NCI-H2029 (cell line): Measurements from ENCODE around the gene HK3.

Source experiments
- DNase-seq: peaks from one replicate; lab custom pipeline; 2025; lab: John Stamatoyannopoulos, UW

HK3 gene

DNA sequence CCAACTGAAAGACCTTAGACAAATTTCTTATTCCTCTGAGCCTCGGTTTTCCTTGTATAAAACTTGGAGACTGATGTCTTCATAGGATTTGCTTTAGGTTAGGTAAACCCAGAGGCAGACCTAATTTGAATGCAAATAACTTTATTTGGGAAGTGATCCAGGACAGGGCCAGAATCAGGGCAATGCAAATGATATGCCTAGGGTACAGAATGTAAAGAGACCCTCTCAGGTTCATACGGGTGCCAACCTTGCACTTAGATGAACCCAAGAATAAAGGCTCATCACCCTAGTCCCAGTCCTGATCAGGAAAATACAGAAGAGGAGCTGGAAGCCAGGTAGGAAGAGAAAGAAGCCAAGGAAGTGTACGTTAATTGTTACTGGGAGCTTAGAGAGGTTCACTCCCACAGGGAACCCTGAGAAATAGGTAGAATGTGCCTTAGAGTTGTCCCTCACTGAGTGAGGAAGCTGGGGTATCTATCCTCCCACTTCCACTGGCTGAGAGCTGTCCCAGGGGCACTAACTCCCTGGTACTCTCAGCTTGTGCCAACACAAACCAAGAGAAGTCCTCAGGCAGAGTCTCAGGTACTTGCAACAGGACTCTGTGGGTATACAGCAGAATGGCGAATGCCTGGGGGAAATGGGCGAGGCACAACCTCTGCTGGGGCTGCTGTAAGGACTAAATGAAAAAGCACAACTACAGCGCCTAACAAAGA lies 3.1 kb upstream of the HK3 start:
- no peak for DNase-seq

DNA sequence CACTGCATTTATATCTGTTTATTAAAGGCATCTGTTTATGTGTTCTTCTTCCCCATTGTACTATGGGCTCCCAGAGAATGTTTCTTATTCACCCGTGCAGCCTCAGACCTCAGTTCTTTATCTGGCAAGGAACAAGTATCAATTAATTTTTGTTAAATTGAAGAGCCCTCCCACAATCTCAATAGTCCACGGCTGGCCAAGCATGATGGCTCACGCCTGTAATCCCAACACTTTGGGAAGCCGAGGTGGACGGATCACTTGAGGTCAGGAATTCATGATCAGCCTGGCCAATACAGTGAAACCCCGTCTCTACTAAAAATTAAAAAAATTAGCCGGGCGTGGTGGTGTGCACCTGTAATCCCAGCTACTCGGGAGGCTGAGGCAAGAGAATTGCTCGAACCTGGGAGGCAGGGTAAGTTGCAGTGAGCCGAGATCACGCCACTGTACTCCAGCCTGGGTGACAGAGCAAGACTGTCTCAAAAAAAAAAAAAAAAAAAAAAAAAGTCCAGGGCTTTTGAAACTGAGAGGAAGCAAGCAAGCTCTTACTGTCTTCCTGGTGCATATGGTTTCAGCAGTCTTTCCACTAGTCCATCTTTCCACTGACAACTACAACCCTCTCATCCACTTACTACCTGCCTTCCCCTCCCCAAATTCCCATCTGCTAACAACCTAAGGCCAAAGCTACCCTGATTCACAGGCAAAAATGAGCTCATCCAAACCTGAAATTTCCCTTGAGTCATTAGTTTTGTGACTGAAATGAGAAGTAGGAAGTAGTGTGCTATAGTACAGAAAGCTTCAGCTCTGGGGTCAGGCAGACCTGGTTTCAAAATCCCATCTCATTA lies 2.3 kb upstream of the HK3 start:
- no peak for DNase-seq

DNA sequence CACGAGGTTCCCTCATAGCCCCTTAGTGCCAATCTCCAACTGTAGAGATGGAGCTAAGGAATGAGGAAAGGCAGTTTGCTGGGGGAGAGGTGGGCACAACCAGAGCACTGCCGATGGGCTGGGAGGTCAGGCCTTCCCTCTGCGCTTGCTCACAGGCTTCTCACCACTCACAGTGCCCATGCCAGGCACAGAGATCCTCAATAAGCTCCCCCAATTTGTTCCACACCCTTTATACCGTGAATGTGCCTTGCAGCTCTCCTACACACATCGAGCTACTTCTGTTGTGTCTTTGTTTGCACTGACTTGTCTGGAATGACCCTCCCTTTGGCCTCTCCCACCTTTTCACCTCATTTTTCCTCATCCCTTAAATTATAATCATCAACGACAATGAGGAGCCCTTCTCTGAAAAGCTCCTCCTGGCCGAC lies 1.6 kb upstream of the HK3 start:
- no peak for DNase-seq

DNA sequence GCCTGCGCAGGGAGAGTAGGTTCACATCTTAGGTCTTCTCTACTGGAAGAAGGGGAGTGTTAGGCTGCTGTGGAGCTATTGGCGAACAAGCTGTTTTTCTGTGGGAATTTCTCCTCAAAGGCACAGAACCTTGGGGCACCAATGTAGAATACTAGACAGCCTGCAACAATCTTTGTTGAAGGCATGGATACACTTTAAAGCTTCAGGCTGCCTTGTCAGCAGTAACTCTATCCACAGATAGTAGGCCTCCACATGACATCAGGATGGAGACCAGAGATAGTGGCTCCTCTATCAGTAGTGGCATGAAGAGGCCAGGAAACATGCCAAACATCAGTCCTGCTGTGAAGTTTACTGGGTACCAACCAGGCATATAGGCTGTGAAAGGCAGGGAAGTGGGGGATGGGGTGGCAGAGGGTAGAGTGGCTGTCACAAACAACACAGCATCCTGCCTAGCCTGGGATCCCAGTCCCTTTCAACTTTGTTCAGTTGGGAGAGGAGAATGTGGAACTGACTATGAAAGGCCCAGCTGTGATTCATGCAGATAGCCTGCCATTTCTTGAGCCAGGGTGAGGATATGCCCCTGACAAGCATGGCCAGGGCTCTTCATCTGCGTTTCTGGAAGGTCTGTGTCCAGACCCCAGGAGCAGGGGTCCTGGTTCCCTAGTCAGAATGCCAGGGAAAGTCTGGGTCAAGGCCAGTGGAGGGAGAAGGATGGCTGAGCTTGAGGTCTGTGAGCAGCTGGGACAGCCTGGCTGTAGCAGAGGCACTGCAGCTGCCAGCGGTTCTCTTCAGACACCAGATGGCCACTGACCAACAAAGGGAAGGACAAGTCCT lies 1.0 kb upstream of the HK3 start:
- DNase-seq: no peak

DNA sequence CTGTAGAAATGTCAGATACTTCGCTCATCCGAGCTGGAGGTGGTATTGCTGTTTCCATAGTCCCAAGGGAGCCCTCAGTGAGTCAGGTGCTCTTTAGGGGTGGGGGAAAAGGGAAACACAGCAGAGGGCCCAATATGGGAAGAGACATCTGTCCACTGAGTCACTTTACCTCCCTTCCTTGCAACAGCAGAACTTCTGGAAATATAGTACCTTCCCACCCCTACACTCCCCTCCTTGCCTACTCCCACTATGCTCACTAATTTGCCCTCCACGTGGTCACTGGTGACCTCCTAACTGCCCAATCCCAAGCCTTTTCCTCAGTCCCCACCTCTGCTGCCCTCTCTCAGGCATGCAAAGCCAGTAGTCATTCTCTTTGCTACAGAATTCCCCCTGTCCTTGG lies 1.9 kb downstream of the HK3 start:
- DNase-seq: no peak

DNA sequence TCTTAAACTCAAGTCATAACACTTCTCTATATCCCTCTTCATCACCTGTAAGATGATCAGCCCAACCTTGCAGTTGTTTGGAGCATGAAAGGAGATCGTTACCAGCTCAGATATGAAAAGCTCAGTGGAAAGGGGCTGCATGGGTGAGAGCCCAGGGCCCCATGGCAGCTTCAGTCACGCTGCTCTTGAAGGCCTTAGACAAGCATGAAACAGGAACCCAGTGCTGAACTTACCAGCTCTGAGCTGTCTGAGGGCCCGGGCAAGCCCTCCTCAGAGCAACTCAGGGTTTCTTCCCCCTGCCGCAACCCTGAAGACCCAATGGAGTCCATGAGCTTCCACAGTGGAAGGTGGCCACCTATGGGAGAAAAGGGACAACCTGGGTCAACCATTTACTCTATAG lies 3.3 kb downstream of the HK3 start:
- DNase-seq: no peak

DNA sequence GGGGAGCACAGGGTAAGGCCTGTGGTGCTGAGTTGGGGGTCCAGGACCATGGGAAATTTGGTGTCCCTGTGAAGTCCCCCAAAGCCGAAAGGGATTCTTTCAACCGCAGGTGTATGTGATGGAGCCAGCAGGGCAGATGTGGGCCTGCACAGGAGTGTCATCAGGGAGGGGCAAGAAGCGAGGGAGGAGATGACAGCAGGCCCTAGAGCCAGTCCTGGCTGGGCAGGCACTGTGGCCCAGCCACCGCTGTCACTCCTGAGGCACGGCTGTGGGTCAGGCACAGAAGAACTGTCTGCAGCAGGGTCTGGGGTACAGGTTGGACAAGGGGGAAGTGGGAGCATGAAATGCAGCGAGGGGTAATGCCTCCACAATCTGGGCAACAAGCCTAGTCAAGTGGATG lies 4.8 kb downstream of the HK3 start:
- DNase-seq: no peak

DNA sequence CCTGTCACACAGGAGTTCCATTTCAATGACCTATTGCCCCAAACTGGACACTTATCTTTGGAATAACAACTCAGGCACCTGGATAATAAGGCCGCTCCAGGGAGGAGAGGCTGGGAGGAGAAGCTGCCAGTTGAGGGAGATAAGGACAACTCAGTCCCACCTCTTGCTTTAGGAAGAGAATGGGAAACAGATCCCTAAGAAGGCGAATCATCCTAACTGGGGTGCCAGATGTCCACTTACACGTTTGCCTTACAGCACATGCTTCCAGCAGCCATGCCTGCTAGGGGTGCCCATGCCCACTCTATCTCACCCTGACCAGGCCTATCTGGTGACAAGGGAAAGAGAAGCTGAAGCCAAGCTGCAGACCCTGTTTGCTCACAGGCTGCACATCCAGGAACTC lies 6.5 kb downstream of the HK3 start:
- no peak for DNase-seq

DNA sequence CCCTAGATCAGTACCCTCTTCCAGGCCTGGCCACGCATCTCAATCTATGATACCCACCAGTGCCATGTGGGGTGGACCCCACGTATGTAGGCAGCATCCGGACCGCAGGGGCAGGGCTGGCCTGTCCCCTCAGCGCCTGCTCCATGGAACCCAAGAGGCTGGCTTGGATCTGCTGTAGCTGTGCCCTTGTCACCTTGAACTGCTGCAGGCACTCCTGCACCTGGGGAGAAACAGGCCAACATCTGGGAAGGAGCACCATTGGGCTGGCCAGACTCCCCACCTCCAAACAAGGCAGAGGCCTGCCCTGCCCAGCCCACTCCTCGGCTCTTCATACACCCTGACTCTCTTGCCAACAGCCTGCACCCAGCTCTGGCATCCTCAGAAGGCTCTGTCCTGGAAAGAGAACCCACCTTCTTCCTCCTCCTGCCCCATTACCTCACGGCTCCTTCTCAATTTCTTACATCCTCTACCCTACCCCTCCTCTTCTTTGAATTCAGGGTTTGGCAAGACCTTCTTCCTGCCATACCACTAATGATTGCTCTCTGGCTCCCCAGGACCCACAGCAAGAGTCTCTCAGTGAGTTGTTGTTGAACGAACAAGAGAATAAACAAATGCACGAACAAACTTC lies 7.7 kb downstream of the HK3 start:
- no peak for DNase-seq

DNA sequence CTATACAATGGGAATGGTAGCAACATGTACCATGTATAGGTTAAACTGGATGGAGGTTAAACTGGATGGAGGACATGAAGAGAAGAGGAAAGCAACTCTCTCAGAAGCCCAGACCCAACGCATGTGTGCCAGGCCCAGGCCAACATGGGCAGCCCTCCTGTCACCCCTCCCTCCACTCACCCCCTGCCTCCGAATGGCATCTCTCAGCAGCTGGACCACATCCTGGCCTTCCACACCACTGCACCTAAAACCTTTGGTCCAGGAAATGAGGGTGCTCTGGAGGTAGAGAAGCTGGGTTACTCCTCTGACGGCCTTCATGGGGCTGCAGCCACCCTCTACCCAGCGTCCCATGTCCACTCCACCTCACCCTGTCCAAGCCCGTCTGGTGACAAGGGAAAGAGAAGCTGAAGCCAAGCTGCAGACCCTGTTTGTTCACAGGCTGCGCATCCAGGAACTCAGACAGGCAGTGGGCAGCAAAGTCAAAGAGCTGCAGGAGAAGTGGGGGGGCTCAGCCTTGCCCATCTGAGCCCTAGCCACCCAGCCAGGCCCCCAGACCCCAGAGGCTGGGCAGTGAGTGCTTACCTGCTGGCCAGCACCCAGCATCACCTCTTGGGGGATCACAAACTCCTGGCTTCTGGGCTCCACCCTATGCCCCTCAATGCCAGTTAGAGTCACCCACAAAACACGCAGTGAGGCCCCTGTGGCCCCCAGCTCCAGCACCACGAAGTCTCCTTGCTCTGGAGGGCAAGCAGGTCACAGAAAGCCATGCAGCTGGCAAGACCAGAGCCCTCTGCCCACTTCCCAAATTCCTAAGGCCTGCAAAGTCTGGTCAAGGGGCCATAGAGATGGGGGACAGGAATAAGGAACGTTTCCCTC lies 8.5 kb downstream of the HK3 start:
- DNase-seq: no peak

DNA sequence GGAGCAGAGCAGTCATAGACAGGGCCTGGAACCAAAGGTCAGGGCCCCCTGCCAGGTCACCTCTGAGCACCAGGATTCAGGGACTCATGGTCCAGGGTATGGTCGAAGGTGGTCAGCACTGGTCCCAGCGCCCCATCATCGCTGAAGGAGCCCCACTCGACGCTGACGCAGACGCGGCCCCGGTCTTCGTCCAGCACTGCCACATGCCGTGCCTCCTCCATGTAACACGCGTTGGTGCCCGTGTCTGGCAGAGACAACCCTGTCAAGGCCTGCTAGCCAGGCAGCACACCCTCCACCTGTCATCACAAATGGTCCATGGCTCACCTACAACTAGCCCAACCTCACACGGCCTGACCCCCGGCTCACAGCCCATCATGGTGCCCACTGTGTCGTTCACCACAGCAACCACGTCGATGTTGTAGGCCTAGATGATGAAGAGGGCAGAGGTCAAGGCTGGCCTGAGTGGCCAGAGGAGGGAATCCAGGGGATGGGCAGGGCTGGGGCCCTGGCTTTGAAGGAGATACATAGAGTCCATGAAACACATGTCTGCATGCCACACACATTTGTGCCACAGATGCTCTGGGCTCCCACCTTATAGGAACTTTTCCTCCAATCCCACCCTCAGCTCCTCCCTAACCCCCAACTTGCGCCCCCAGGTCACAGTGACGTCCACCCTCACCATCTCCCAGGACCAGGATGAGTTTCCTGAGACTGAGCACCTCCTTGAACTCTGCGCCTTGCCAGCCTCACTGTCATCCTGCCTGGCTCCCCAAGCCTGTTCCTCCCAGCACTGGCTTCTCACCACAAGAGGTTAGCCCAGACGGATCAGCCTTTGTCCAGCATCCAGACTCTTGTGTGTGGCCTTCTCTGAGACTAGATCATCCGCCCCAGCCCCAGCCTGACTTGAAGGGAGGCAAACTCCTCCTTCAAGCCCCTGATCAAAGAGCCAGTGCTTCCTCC lies 9.5 kb downstream of the HK3 start:
- DNase-seq: no peak

DNA sequence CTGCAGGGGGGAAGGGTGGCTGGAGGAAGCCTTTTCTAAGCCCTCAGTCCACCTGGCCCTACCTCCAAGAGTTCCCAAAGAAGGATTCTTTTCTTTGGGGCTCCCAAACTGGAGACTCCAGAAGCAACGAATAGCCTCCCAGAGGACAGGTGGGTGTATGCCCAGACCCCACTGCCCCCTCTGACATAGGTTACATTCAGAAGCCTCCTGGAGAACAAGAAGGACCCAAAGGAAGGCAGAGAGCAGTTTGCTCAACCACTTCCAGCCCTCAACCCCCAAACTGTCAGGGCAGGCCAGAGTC lies 10.3 kb downstream of the HK3 start:
- no peak for DNase-seq

DNA sequence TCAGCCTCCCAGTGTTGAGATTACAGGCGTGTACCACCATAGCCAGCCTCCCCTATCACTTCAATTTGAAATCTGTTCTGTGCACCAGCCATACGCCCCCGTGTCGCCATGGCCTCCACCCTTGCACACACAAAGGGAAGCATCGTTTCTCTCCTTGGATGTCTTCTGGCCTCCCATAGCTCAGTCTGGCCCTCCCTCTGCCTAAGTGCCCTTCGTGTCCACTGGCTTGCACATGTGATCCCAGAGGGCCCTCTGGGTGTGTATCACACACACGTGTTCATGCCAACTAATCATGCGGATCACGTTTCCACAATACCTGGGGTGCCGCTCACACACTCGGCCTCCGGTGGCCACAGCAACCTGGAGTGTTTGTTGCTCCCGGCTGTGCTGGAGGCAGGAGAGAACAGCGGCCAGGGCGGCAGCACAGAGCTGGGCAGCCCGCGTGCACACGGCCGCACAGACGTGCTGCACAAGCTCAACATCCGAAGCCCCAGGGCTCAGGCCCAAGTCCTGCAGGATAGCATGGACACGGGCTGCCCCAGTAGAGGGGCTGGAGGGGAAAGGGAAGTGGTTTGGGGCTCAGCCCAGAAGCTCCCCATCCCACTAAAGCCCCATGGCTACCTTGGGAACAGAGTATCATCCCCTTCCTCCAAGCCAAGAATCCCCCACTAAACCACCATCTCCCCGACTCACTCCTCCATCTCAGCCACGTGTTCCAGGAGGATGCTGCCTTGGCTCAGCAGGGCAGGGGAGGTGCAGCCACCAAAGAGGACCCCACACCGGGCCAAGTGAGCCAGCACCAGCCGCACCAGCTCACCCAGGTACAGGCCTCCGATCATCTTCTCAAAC lies 10.9 kb downstream of the HK3 start:
- peak; percentile 44 for DNase-seq

DNA sequence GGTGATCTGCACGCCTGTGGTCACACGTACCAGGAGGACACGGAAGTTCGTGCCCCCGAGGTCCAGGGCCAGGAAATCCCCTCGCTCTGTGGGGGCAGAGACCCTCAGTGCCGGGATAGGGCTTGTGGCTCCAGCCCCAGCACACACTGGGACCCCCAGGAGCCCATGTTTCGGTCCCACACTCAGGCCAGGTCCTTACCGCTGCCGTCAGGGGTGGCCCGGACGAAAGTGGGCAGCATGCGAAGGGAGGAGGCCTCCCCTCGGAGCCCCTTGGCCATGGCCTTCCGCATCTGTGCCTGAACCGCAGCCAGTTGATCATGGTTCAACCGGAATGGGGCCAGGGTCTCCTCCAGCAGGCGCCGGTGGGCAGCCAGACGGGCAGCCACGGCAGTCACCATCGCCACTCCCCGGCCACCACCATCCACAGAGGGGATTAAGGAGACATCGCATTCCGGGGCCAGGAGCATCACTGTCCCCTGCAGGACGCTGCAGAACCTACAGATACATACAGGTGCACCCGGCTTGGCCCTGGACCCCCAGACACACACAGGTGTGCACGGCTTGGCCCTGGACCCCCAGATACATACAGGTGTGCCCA lies 11.8 kb downstream of the HK3 start:
- DNase-seq: no peak

DNA sequence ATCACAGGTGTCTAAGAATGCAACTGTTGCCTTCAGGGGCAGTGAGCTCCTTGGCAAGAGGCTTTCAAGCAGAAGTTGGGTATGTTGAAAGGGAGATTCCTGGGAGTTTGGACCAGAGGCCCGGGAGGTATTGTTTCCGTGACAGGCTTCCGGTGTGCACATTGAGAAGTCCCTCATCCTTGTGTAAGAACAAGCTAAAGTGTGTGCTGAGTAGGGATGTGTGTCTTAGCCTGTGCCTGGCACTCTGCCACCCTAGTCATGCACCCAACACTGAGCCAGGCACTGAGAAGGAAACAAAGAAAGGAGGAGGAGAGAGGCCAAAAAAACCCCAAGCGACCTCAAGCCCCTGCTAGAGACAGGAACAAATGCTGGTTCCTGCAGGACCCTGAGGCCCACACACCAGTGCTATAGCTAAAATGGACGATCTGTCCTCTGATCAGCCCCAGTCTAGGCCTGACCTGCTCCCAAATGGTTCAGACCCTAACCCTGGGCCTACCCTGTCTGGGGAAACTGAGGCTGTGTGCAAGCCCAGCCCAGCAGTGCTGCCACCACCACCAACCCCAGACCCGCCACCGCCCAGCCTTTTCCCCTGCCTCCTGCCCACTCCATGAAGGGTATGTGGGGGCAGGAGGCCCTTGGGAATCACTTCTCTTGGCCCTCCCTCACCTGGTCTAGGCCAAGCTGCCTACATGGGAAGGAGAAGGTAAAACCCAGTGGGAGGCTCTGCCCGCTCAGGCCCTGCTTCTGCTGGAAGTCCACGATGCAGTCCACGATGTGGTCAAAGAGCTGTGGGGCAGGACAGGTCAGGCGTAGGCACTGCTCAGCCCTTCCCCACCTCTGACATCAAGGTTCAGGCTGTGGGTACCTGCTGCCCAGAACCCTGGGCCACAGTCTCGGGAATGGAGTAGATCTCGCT lies 12.6 kb downstream of the HK3 start:
- no peak for DNase-seq

DNA sequence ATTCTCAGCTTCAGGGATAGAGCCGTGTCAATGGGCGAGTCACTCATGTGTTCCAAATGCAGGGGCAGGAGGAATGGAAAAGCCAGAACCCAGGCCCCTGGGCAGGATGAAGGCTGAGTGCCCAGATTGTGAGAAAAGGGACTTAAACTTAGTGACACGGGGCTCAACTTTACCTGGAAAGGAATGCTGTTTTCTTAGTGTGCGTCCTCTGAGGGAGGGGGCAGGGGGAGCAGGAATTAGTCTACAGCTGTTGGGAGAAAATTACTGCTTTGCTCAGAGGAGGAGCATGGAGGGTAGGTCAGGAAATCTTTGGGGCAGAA lies 14.6 kb downstream of the HK3 start:
- DNase-seq: no peak

DNA sequence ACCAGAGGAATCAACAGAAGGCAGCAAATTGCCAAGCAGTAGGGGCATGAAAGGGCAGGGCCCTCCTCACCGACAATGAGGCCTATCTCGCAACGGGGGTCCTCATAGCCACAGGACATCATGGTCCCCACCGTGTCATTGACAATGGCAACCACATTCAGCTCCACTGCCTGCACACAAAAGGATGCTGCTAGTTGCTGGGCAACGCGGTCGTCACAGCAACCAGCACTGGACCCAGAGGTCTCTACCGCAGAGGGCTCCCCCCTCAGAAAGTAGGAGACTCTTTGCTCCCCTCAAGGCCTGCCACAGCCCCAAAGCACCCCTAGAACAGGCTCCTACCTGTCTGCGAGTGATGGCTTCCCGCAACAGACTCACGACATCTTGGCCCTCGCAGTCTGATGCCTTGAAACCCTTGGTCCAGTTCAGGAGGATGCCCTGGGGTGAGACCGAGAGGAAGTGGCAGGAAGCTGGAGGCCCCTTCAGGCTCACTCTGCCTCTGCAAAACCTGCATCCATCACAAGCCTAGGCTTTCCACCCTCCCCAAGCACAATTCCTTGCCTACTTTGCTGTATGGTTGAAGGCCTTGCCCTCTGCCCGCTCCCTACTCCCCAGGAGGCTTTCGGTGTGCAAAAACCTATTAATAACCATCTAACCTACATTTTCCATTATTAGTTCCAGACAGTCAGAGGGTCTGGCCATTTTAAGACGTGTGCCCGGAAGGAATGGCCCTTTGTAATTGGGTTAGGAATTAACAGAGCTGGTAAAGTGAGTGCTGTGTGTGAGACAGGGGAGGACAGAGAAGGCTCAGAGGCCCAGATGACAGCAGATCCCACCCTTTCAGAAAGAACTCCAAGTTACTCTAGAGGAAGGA lies 15.2 kb downstream of the HK3 start:
- no peak for DNase-seq
